ENCODE results near the gene ADGRF5.

DNA sequence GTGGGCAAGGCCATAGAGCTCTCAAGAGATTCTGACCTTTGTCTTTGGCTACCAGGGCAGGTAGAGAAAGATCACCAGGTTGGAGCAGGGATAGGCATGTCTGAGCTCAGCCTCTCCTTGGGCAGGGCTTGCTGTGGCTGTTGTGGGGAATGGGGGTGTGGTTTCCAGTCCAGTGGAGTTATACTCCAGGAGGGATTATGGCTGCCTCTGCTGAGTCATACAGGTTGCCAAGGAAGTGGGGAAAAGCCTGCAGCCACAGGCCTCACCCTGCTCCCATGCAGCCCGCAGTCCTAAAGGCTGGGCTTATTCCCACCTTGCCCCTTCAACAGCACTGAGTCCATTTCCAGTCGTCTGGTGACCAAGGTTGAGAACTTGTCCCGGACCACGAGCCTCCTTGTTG, 106.6 kb downstream of the ADGRF5 start:
- TF ChIP-seq POLR2AphosphoS5 (IDR thresholded peaks at IDR 0.05; ENCODE audit: low read depth, low read length) (no peak), POLR2A (IDR thresholded peaks at IDR 0.05; ENCODE audit: low read depth, low read length) (no peak), TAF1 (IDR thresholded peaks at IDR 0.05; ENCODE audit: low read depth, low read length) (no peak), POU2F2 (IDR thresholded peaks at IDR 0.05; ENCODE audit: low read depth, low read length) (no peak), PAX5 (IDR thresholded peaks at IDR 0.05; ENCODE audit: insufficient read depth, low read length, severe bottlenecking) (no peak)
